Psoas muscle (tissue), 8 donors: ENCODE data around the gene ANXA10. TPM values are rescaled to one million over a fixed set of nuclear protein-coding genes. Genes with fewer than 3 reads are reported as not detected.
"Not testable (repeated sequence)": the region's sequence is repeated elsewhere in the genome, so short reads cannot be mapped to it uniquely, and the experiment has no call there.

Experiments used
- ATAC-seq, 4 donors: fragments of 200-7000 bp; cut with Tn5 transposase; one replicate each; pipeline ENCODE4 v1.9.1; 2020; ENCODE audit warnings: moderate library complexity in 3 of 4, mild to moderate bottlenecking in 2 of 4
- DNase-seq, 2 donors: peaks; one replicate each; pipeline ENCODE4 v3.0.0-alpha.2; 2020
- H3K27ac ChIP-seq: fragments of 200-600 bp; one replicate; pipeline ENCODE4 v1.8.0; 2022
- H3K27me3 ChIP-seq, 3 donors: fragments of 200-600 bp in 1 of 3; one replicate each; pipeline versions ENCODE4 v1.6.1 to v1.8.0; 2013 to 2022; ENCODE audit warnings: low read length in 2 of 3, mild to moderate bottlenecking in 2 of 3, moderate library complexity in 1 of 3; ENCODE audit not compliant: insufficient read depth in 3 of 3
- H3K36me3 ChIP-seq, 2 donors: fragments of 200-600 bp in 1 of 2; one replicate each; pipeline versions ENCODE4 v1.6.1 to v1.8.0; 2013 to 2022; ENCODE audit warnings: low read depth in 1 of 2, mild to moderate bottlenecking in 1 of 2, moderate library complexity in 1 of 2; ENCODE audit not compliant: insufficient read depth in 1 of 2
- H3K4me1 ChIP-seq: fragments of 200-600 bp; one replicate; pipeline ENCODE4 v1.8.0; 2022
- H3K4me3 ChIP-seq: fragments of 200-600 bp; one replicate; pipeline ENCODE4 v1.8.0; 2022; ENCODE audit warnings: mild to moderate bottlenecking
- H3K9me3 ChIP-seq: fragments of 200-600 bp; one replicate; pipeline ENCODE4 v1.8.0; 2022
- CTCF ChIP-seq: fragments of 200-600 bp; IDR thresholded peaks from one replicate; pipeline ENCODE4 v1.8.0; 2022; ENCODE audit warnings: antibody characterized with exemption
- WGBS, 3 donors: extraction: QIAGEN DNeasy Blood & Tissue Kit; methylation state at CpG; one replicate each; pipeline versions ENCODE4 v1.1.6 to v1.1.7; 2013; 5-methylcytosine and 5-hydroxymethylcytosine counted together
- intact Hi-C, 2 donors: fragments of 100-400 bp; cut with DNase I; formaldehyde crosslinking; loops; one replicate each; pipeline versions ENCODE4 v1.11.0 to v1.14.2; 2022
- polyA plus RNA-seq, 3 donors: library from polyadenylated mRNA; stranded (reverse); fragments of 200-250 nt; gene quantifications; one replicate each; pipeline ENCODE4 v1.2.3, GENCODE V29; 2013
- total RNA-seq, 4 donors: library from RNA; stranded (reverse); fragmentation: NEBNext Ultra II Directional in 2 of 4; extraction: Animal tissue kit (Norgen Biotek cat#: 25700) in 2 of 4; gene quantifications; one replicate each; pipeline versions ENCODE4 v1.2.1 to v1.2.4, GENCODE V29; 2021 to 2023
- donor health status: healthy with polysubstance abuse.
- donor health status: DM: no; HTN: no; CAD: no; lungs with moderate emphysema.
- donor health status: Bipolar disorder and iron deficiency.
- donor health status: healthy.
- donor health status: DM: yes; HTN: yes; CAD: no.
- donor health status: DM: no; HTN: no; CAD: no.
- donor health status: DM: no; HTN: no; CAD: no.
- donor health status: DM: yes; HTN: yes; CAD: no.

Gene ANXA10
- total and polyA plus RNA-seq, 7 donors = not detected

GRCh38 chr4:168102403-168102802, 10.1 kb downstream of the ANXA10 start:
- WGBS, 3 donors = 84 to 93% (median 91%) methylated on average over 3 of the region's 3 CpGs
- Histone ChIP-seq H3K9me3 (no peaks in the 10 kb centered on the region), H3K27me3 (no peaks in the 10 kb centered on the region), H3K4me1 (no peaks in the 10 kb centered on the region), H3K4me3 (no peak overlapping the region), H3K36me3 (no peaks in the 10 kb centered on the region), H3K27ac (no peak overlapping the region)
- intact Hi-C loops = no loop called here
- ATAC-seq (no peak), DNase-seq (no peak)
- no peak for TF ChIP-seq CTCF

- no peaks in the 10 kb centered on the region for H3K27me3 ChIP-seq
- no peaks in the 10 kb centered on the region for H3K36me3 ChIP-seq
- DNase-seq (no peak), ATAC-seq (no peak)
- no peak for TF ChIP-seq CTCF
- H3K9me3 ChIP-seq = no peaks in the 10 kb centered on the region
- H3K27ac ChIP-seq = no peak overlapping the region
- H3K4me3 ChIP-seq = no peak overlapping the region
- intact Hi-C loops = no loop called here
- no peaks in the 10 kb centered on the region for H3K4me1 ChIP-seq
These were observed 17.2 kb downstream of the ANXA10 start for GRCh38 chr4:168109527-168109926.

- H3K27ac ChIP-seq, ATAC-seq, H3K36me3 ChIP-seq, H3K27me3 ChIP-seq, H3K9me3 ChIP-seq, DNase-seq, H3K4me1 ChIP-seq, H3K4me3 ChIP-seq, intact Hi-C loops: not testable (repeated sequence)
- 53 to 76% (median 71%) methylated on average over 1 of the region's 1 CpG for WGBS, 3 donors
These were observed 20.7 kb downstream of the ANXA10 start for GRCh38 chr4:168113059-168113458.

GRCh38 chr4:168118116-168118655, 25.8 kb downstream of the ANXA10 start:
- Histone ChIP-seq H3K27me3 (no peaks in the 10 kb centered on the region), H3K4me1 (peaks cover 18% of the 10 kb centered on the region), H3K27ac (no peak overlapping the region), H3K9me3 (no peaks in the 10 kb centered on the region), H3K4me3 (no peak overlapping the region), H3K36me3 (no peaks in the 10 kb centered on the region)
- ATAC-seq = no peak
- no peak for TF ChIP-seq CTCF
- 90 to 96% (median 94%) methylated on average over 1 of the region's 1 CpG for WGBS, 3 donors
- intact Hi-C loops = no loop called here
- no peak for DNase-seq

- Histone ChIP-seq H3K4me3 (no peak overlapping the region), H3K4me1 (peaks cover 18% of the 10 kb centered on the region), H3K9me3 (no peaks in the 10 kb centered on the region), H3K27ac (no peak overlapping the region), H3K27me3 (no peaks in the 10 kb centered on the region), H3K36me3 (no peaks in the 10 kb centered on the region)
- DNase-seq = no peak
- 32 to 36% (median 32%) methylated on average over 1 of the region's 1 CpG for WGBS, 3 donors
- TF ChIP-seq CTCF = no peak
- ATAC-seq = no peak
- intact Hi-C loops = no loop called here
These were observed 26.8 kb downstream of the ANXA10 start for GRCh38 chr4:168119100-168119499.
